GM13977 (cell line): ENCODE results near the gene TNFRSF1A.

ENCODE experiments used
- DNase-seq: peaks from one replicate; pipeline ENCODE4 v3.0.0; 2012; ENCODE audit warnings: low spot score
- CTCF ChIP-seq: IDR thresholded peaks from 2 replicates; pipeline ENCODE4 v1.5.1; 2012; ENCODE audit warnings: mild to moderate bottlenecking, control low read depth; ENCODE audit not compliant: insufficient read depth; ENCODE audit errors: extremely low read depth, missing control alignments
- in situ Hi-C: fragments of 300-500 bp; cut with MboI; formaldehyde crosslinking; loops from one replicate; pipeline ENCODE4 v1.12.0; 2022; ENCODE audit warnings: low sequenced_read_pairs, low pct_unique_long_range_greater_than_20kb, mixed read lengths, inconsistent platforms; ENCODE audit not compliant: unreplicated experiment

TNFRSF1A gene

GRCh38 chr12:6363010-6363329 is 21.1 kb upstream of the TNFRSF1A start:
- no peak for TF ChIP-seq CTCF
- DNase-seq: no peak
- in situ Hi-C loops: no loop called here

GRCh38 chr12:6362403-6362802 is 20.5 kb upstream of the TNFRSF1A start:
- in situ Hi-C loops: no loop called here
- no peak for DNase-seq
- no peak for TF ChIP-seq CTCF

- DNase-seq: no peak
- no peak for TF ChIP-seq CTCF
Measured at GRCh38 chr12:6361834-6362233, 20.0 kb upstream of the TNFRSF1A start.

GRCh38 chr12:6360578-6361490 is 19.0 kb upstream of the TNFRSF1A start:
- DNase-seq: no peak

More at GRCh38 chr12:6361834-6362233, 20.0 kb upstream of the TNFRSF1A start:
- in situ Hi-C loops: no loop called here

GRCh38 chr12:6360080-6360571 is 18.2 kb upstream of the TNFRSF1A start:
- DNase-seq: no peak
- no peak for TF ChIP-seq CTCF
- in situ Hi-C loops: no loop called here

More at GRCh38 chr12:6360578-6361490, 19.0 kb upstream of the TNFRSF1A start:
- no peak for TF ChIP-seq CTCF
- in situ Hi-C loops: no loop called here

GRCh38 chr12:6358881-6359280 is 17.0 kb upstream of the TNFRSF1A start:
- in situ Hi-C loops: no loop called here
- DNase-seq: no peak
- TF ChIP-seq CTCF: no peak
